Endothelial cell (in vitro differentiated cells): Measurements from ENCODE around the gene TMEM127. TPM values are rescaled to one million over a fixed set of nuclear protein-coding genes. Genes with fewer than 3 reads are reported as not detected.
"Not testable (repeated sequence)": the region's sequence is repeated elsewhere in the genome, so short reads cannot be mapped to it uniquely, and the experiment has no call there.

Source experiments
- DNase-seq: peaks from one replicate; pipeline ENCODE4 v3.0.0; 2021; ENCODE audit warnings: low spot score
- H3K27ac Mint-ChIP-seq: one replicate; pipeline ENCODE4 v1.8.0; 2021; ENCODE audit warnings: mixed read lengths, inconsistent platforms; ENCODE audit not compliant: unreplicated experiment
- H3K27me3 Mint-ChIP-seq: one replicate; pipeline ENCODE4 v1.8.0; 2021; ENCODE audit warnings: mild to moderate bottlenecking, moderate library complexity, mixed read lengths, inconsistent platforms; ENCODE audit not compliant: unreplicated experiment
- H3K36me3 Mint-ChIP-seq: one replicate; pipeline ENCODE4 v1.8.0; 2021; ENCODE audit warnings: mild to moderate bottlenecking, low read depth, mixed read lengths, inconsistent platforms; ENCODE audit not compliant: unreplicated experiment
- H3K4me1 Mint-ChIP-seq: one replicate; pipeline ENCODE4 v1.8.0; 2021; ENCODE audit warnings: mild to moderate bottlenecking, mixed read lengths, inconsistent platforms; ENCODE audit not compliant: unreplicated experiment
- H3K4me3 Mint-ChIP-seq: one replicate; pipeline ENCODE4 v1.8.0; 2021; ENCODE audit warnings: mild to moderate bottlenecking, mixed read lengths, inconsistent platforms; ENCODE audit not compliant: unreplicated experiment
- H3K9me3 Mint-ChIP-seq: one replicate; pipeline ENCODE4 v1.8.0; 2021; ENCODE audit warnings: mixed read lengths, inconsistent platforms; ENCODE audit not compliant: unreplicated experiment
- CTCF ChIP-seq: fragments of 200-600 bp; sonication (generic); IDR thresholded peaks from one replicate; pipeline ENCODE4 v1.5.0; 2021; ENCODE audit warnings: antibody characterized with exemption; ENCODE audit not compliant: unreplicated experiment
- total RNA-seq: library from RNA; stranded (reverse); fragmentation: NEBNext Ultra II Directional; extraction: Animal tissue kit (Norgen Biotek cat#: 25700); gene quantifications from one replicate; pipeline ENCODE4 v1.2.1, GENCODE V29; 2021; ENCODE audit not compliant: unreplicated experiment

Gene TMEM127
- total RNA-seq, 1 donor from 2014 or later, result 39.0 TPM

GRCh38 chr2:96305091-96305978, 39.5 kb upstream of the TMEM127 start, which contains the start of gene SNRNP200:
Gene SNRNP200 (minus strand): TSS chr2:96305546. CDS start chr2:96305437, 109 bp downstream.
- no peak for TF ChIP-seq CTCF
- Mint-ChIP-seq H3K27me3 (peaks cover 6% of the 10 kb centered on the region), H3K9me3 (no peaks in the 10 kb centered on the region), H3K4me3 (peak within 1 kb of the TSS; percentile 99), H3K4me1 (peaks cover 26% of the 10 kb centered on the region), H3K27ac (peak within 1 kb of the TSS; percentile 95), H3K36me3 (peaks cover 31% of the 10 kb centered on the region)
- DNase-seq, result peak; percentile 67

- Mint-ChIP-seq H3K4me1 (peaks cover 26% of the 10 kb centered on the region), H3K36me3 (peaks cover 31% of the 10 kb centered on the region), H3K4me3 (peak overlapping the region; percentile 99), H3K9me3 (no peaks in the 10 kb centered on the region), H3K27ac (peak overlapping the region; percentile 95), H3K27me3 (peaks cover 3% of the 10 kb centered on the region)
- DNase-seq, result no peak
- no peak for TF ChIP-seq CTCF
These were observed 38.8 kb upstream of the TMEM127 start for GRCh38 chr2:96304606-96305005.

- H3K9me3 Mint-ChIP-seq, result no peaks in the 10 kb centered on the region
- no peak overlapping the region for H3K27ac Mint-ChIP-seq
- TF ChIP-seq CTCF, result no peak
- H3K36me3 Mint-ChIP-seq, result peaks cover 53% of the 10 kb centered on the region
- H3K27me3 Mint-ChIP-seq, result peaks cover 3% of the 10 kb centered on the region
- no peak for DNase-seq
- peak overlapping the region; percentile 6 for H3K4me3 Mint-ChIP-seq
- H3K4me1 Mint-ChIP-seq, result peaks cover 30% of the 10 kb centered on the region
These were observed 36.1 kb upstream of the TMEM127 start for GRCh38 chr2:96301865-96302264.

- Mint-ChIP-seq H3K27ac (no peak overlapping the region), H3K4me3 (no peak overlapping the region), H3K27me3 (no peaks in the 10 kb centered on the region), H3K4me1 (peaks cover 4% of the 10 kb centered on the region), H3K36me3 (peaks cover 70% of the 10 kb centered on the region), H3K9me3 (no peaks in the 10 kb centered on the region)
- no peak for DNase-seq
- TF ChIP-seq CTCF, result no peak
These were observed 31.1 kb upstream of the TMEM127 start for GRCh38 chr2:96296925-96297324.

GRCh38 chr2:96294271-96294670, 28.5 kb upstream of the TMEM127 start:
- not testable (repeated sequence) for DNase-seq, H3K4me1 Mint-ChIP-seq, H3K27me3 Mint-ChIP-seq, H3K9me3 Mint-ChIP-seq, H3K27ac Mint-ChIP-seq, H3K4me3 Mint-ChIP-seq
- peaks cover 67% of the 10 kb centered on the region for H3K36me3 Mint-ChIP-seq
